ENCODE data around the gene PLBD2.

PLBD2 gene

GRCh38 chr12:113358381-113359132, at the start of gene PLBD2:
Gene PLBD2 (plus strand): TSS chr12:113358587. CDS start chr12:113358601, 14 bp downstream.
- peak; percentile 97 for DNase-seq (ENCODE audit: low spot score)

GRCh38 chr12:113310489-113310888, 47.9 kb upstream of the PLBD2 start:
- DNase-seq (ENCODE audit: low spot score) = no peak

- DNase-seq (ENCODE audit: low spot score) = peak; percentile 76
Observed at GRCh38 chr12:113314121-113314529, 44.3 kb upstream of the PLBD2 start.

DNA sequence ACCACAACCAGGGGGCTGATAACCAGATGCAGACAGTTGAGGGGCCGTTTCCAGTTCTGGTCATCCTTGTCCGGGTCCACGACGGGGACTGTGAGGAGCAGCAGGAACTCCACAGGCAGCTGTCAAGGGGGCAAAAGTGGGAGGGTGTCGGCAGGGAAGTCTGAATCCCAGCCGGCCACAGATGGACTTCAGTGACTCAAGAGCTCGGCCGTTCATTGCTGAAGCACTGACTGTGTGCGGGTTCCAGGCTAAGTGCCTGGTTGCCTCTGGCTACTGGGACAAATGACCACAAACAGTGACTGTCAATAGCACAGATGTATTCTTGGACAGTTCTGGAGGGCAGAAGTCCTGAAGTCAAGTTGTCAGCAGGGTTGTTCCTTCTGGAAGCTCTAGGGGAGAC, 43.0 kb upstream of the PLBD2 start:
- DNase-seq (ENCODE audit: low spot score) = no peak

DNA sequence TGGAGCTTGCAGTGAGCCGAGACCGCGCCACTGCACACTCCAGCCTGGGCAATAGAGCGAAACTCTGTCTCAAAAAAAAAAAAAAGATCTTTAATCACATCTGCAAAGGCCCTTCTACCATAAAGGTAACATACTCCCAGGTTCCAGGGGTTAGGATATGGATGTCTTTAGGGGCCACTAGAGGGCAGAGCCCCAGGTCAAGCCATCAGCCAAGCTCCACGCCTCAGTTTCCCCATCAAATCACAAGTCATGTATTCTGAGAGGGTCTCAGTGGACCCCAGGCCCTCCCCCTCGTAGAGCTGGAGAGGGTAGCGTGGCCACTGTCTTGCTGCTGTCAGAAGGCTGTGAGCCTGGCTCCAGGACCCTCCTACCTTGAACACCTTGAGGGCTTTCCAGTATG, 42.2 kb upstream of the PLBD2 start:
- no peak for DNase-seq (ENCODE audit: low spot score)

GRCh38 chr12:113317122-113317521, 41.3 kb upstream of the PLBD2 start:
- DNase-seq (ENCODE audit: low spot score) = no peak

DNA sequence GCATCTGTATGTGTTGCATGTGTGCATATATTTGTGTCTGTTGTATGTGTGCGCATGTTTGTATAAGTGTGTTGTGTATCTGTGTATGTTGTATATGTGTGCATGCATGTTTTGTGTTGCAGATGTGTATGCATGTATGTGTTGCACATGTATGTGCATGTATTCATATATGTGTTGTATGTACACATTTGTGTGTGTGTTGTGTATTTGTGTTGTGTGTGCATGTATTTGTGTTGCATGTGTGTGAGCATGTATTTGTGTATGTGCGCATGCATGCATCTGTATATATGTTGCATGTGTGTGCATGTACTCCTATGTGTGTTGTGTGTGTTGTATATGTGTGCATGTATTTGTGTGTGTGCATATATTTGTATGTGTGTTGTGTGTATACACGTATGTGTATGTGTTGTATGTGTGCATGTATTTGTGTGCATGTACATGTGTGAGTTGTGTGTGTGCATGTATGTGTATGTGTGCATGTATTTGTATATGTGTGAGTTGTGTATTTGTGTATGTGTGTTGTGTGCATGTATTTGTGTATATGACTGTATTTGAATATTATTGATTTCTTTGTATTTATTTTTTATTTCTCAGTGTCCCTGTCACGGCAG, 40.2 kb upstream of the PLBD2 start:
- no peak for DNase-seq (ENCODE audit: low spot score)

GRCh38 chr12:113318900-113319628, 39.3 kb upstream of the PLBD2 start:
- no peak for DNase-seq (ENCODE audit: low spot score)

GRCh38 chr12:113320401-113320800, 38.0 kb upstream of the PLBD2 start:
- no peak for DNase-seq (ENCODE audit: low spot score)

GRCh38 chr12:113322343-113322742, 36.0 kb upstream of the PLBD2 start:
- DNase-seq (ENCODE audit: low spot score) = peak; percentile 88

DNA sequence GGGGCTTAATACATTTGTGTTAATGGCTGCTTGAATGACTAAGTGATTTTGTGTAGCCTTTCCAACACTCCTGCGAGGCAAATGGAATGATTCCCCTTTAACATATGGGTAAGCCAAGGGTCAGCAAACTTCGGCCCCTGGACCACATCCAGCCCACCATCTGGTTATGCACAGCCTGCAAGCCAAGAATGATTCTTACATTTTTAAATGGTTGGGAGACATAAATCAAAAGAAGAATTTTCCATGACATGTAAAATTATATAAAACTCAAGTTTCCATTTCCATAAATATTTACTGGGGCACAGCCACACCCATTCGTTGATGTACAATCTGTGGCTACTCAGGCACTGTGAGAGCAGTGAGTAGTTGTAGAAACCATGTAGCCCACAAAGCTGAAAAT, 32.5 kb upstream of the PLBD2 start:
- peak; percentile 46 for DNase-seq (ENCODE audit: low spot score)

DNA sequence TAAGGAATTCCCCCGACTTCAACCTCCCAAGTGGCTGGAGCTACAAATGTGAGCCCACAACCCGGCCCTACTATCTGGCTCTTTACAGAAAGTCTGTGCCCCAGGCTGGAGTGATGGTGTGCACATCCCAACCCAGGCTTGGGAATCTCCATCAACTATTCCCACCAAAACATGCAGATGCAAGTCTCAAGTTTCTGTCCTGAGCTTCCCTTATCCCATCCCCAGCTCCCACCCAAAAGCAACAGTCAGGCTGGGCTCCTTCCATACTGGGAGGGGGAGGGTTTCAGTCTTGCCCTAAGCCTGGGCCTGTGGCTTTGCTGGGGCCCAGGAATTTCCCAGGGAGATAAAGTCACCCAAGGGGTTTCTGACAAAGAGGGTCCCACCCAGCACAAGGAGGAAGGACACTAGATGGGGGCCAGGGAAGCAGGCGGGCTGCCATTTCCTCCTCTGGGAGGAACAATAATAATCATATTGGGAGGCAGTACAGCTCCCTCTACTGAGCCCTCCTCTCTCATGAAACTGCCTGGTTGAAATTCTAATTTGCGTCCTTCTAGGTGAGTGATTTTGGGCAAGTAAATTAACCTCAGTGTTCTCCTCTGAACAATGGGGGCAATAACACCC, 31.5 kb upstream of the PLBD2 start:
- DNase-seq (ENCODE audit: low spot score) = no peak

DNA sequence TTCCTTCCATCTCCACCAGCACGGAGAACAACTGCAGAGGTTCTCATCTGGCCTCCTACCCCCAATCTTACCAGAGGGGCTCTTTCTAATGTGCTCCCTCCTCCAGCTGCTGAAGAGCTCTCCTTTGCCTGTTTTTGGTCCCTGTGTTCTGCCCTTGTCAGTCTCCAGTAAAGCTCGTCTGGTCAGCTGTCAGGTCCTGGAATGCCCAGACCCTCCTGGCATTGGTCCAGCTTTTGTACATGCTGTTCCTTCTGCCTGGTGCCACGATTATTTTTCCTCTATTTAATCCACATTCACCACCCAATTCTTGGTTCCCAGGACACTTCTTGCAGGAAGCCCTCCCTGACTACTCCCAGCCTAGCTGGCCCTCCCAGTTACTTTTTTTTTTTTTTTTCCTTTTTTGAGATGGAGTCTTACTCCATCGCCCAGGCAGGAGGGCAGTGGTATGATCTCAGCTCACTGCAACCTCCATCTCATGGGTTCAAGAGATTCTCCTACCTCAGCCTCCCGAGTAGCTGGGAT, 30.0 kb upstream of the PLBD2 start:
- no peak for DNase-seq (ENCODE audit: low spot score)

GRCh38 chr12:113329022-113329790, 29.2 kb upstream of the PLBD2 start:
- no peak for DNase-seq (ENCODE audit: low spot score)

GRCh38 chr12:113329791-113330417, 28.5 kb upstream of the PLBD2 start:
- DNase-seq (ENCODE audit: low spot score) = no peak

GRCh38 chr12:113330505-113330904, 27.9 kb upstream of the PLBD2 start:
- no peak for DNase-seq (ENCODE audit: low spot score)

- DNase-seq (ENCODE audit: low spot score) = no peak
Observed at GRCh38 chr12:113332688-113333417, 25.5 kb upstream of the PLBD2 start.

GRCh38 chr12:113333418-113333750, 25.0 kb upstream of the PLBD2 start:
- DNase-seq (ENCODE audit: low spot score) = no peak

DNA sequence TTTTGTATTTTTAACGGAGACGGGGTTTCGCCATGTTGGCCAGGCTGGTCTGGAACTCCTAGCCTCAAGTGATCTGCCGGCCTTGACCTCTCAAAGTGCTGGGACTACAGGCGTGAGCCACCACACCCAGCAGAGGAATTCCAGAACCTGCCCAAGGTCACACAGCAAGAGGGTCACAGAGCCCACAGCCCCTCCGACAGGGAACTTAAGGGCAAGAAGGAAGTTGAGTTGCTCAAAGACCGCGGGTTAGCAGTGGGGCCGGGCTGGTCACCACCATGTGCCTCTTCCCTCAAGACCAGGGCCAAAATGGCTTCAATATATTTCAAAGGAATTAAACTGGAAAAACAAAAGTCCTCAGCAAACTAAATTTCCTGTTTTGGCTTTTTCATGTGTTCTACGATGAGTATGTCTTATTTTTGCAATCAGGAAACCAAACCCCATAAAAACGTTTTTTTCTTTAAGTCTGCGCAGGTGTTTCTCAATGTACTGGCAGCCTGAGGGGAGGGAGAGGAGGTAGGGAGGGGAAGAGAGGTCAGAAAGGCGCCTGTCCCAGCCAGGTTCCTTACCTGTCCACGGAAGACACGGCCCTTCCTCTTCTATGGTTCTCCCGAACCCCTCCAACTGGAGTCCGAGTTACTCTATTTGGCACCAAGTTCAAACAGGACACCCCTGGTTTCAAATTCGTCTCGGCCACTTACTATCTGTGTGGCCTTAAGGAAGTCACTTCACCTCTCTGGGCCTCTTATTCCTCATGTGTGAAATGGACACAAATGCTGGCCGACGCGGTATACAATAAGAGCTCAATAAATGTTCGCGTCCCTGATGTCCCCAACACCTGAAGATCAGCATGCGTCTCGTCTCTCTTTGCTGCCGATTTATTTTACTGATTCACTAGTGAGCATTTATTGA, 24.3 kb upstream of the PLBD2 start:
- no peak for DNase-seq (ENCODE audit: low spot score)
